KMS-11 (cell line): ENCODE data around the gene DCBLD1.

Experiments
- H2AFZ ChIP-seq: fragments of 200-600 bp; sonication (generic); 2 replicates; pipeline ENCODE4 v1.6.1; 2016; ENCODE audit warnings: antibody characterized with exemption, mixed run types, low read depth
- H3K27ac ChIP-seq: fragments of 200-600 bp; sonication (generic); 2 replicates; pipeline ENCODE4 v1.6.1; 2016; ENCODE audit warnings: mild to moderate bottlenecking, mixed run types
- H3K27me3 ChIP-seq: fragments of 200-600 bp; sonication (generic); 2 replicates; pipeline ENCODE4 v1.6.1; 2017; ENCODE audit warnings: mild to moderate bottlenecking, low read depth, mixed run types, moderate library complexity; ENCODE audit not compliant: insufficient read depth
- H3K36me3 ChIP-seq: fragments of 200-600 bp; sonication (generic); 2 replicates; pipeline ENCODE4 v1.6.1; 2017; ENCODE audit warnings: mild to moderate bottlenecking, mixed run types; ENCODE audit not compliant: insufficient read depth
- H3K4me1 ChIP-seq: fragments of 200-600 bp; sonication (generic); 2 replicates; pipeline ENCODE4 v1.6.1; 2016; ENCODE audit warnings: mild to moderate bottlenecking, low read depth, mixed run types; ENCODE audit not compliant: poor library complexity, severe bottlenecking
- H3K4me2 ChIP-seq: fragments of 200-600 bp; sonication (generic); 2 replicates; pipeline ENCODE4 v1.7.0; 2016; ENCODE audit warnings: mild to moderate bottlenecking, mixed run types
- H3K4me3 ChIP-seq: fragments of 200-600 bp; sonication (generic); IDR thresholded peaks from 2 replicates; pipeline ENCODE4 v1.6.1; 2017; ENCODE audit warnings: low read depth, low read length, mixed read lengths; ENCODE audit not compliant: insufficient read depth
- H3K79me2 ChIP-seq: fragments of 200-600 bp; sonication (generic); 2 replicates; pipeline ENCODE4 v1.6.1; 2016; ENCODE audit warnings: low read depth, mixed run types; ENCODE audit not compliant: insufficient read depth
- H3K9ac ChIP-seq: fragments of 200-600 bp; sonication (generic); 2 replicates; pipeline ENCODE4 v1.6.1; 2016; ENCODE audit warnings: mild to moderate bottlenecking, mixed run types
- H4K20me1 ChIP-seq: fragments of 200-600 bp; sonication (generic); 2 replicates; pipeline ENCODE4 v1.6.1; 2016; ENCODE audit warnings: mild to moderate bottlenecking, mixed run types; ENCODE audit not compliant: insufficient read depth
- CTCF ChIP-seq: fragments of 200-600 bp; sonication (generic); conservative IDR thresholded peaks from 2 replicates; pipeline ENCODE4 v1.6.1; 2017; ENCODE audit warnings: low read depth, mild to moderate bottlenecking, antibody characterized with exemption, low read length, moderate library complexity, mixed read lengths

The DCBLD1 gene

GRCh38 chr6:117546674-117547073 is 64.2 kb downstream of the DCBLD1 start:
- H3K36me3 ChIP-seq: no peaks in the 10 kb centered on the region
- H3K9ac ChIP-seq: no peak overlapping the region
- TF ChIP-seq CTCF: no peak
- no peak overlapping the region; the same call in 1 of the 2 replicates for H3K4me2 ChIP-seq
- 0 out of 2 replicates have a peak, but pooled peaks cover 6% of the 10 kb centered on the region for H4K20me1 ChIP-seq
- peaks cover 22% of the 10 kb centered on the region for H3K27me3 ChIP-seq
- H3K79me2 ChIP-seq: no peaks in the 10 kb centered on the region
- H3K27ac ChIP-seq: no peak overlapping the region
- no peak overlapping the region for H2AFZ ChIP-seq
- H3K4me3 ChIP-seq: no peak overlapping the region
- peaks cover 55% of the 10 kb centered on the region for H3K4me1 ChIP-seq

- Histone ChIP-seq H3K4me3 (no peak overlapping the region), H3K4me1 (peaks cover 55% of the 10 kb centered on the region), H3K27ac (no peak overlapping the region), H3K9ac (no peak overlapping the region), H3K4me2 (peak overlapping the region; percentile 68), H4K20me1 (0 out of 2 replicates have a peak, but pooled peaks cover 6% of the 10 kb centered on the region), H3K36me3 (no peaks in the 10 kb centered on the region), H3K79me2 (no peaks in the 10 kb centered on the region), H2AFZ (no peak overlapping the region), H3K27me3 (peaks cover 22% of the 10 kb centered on the region; the same call in 1 of the 2 replicates)
- no peak for TF ChIP-seq CTCF
These were observed 65.5 kb downstream of the DCBLD1 start for GRCh38 chr6:117547688-117548621.

GRCh38 chr6:117548797-117549301 is 66.4 kb downstream of the DCBLD1 start:
- Histone ChIP-seq H2AFZ (no peak overlapping the region), H4K20me1 (0 out of 2 replicates have a peak, but pooled peaks cover 6% of the 10 kb centered on the region), H3K4me1 (peaks cover 49% of the 10 kb centered on the region), H3K79me2 (no peaks in the 10 kb centered on the region), H3K36me3 (no peaks in the 10 kb centered on the region), H3K27ac (no peak overlapping the region), H3K9ac (no peak overlapping the region), H3K4me2 (peak overlapping the region; percentile 68; the same call in 1 of the 2 replicates), H3K27me3 (peaks cover 20% of the 10 kb centered on the region; the same call in 1 of the 2 replicates), H3K4me3 (no peak overlapping the region)
- TF ChIP-seq CTCF: no peak

- H3K27me3 ChIP-seq: peaks cover 20% of the 10 kb centered on the region; the same call in 1 of the 2 replicates
- no peak overlapping the region for H3K4me2 ChIP-seq
- H4K20me1 ChIP-seq: 0 out of 2 replicates have a peak, but pooled peaks cover 6% of the 10 kb centered on the region
- no peaks in the 10 kb centered on the region for H3K79me2 ChIP-seq
- no peak overlapping the region for H3K9ac ChIP-seq
- H3K4me1 ChIP-seq: peaks cover 41% of the 10 kb centered on the region
- H3K36me3 ChIP-seq: no peaks in the 10 kb centered on the region
- H3K4me3 ChIP-seq: no peak overlapping the region
- TF ChIP-seq CTCF: no peak
- H3K27ac ChIP-seq: no peak overlapping the region
- no peak overlapping the region for H2AFZ ChIP-seq
These were observed 67.1 kb downstream of the DCBLD1 start for GRCh38 chr6:117549611-117550010.
